ENCODE measurements around the gene TFPT.

TFPT gene

GRCh38 chr19:54148158-54148557 is 32.7 kb upstream of the TFPT start:
- H3K4me3 ChIP-seq (ENCODE audit: control insufficient read depth, low read depth, low read length) = no peak overlapping the region
- DNase-seq (ENCODE audit: low read depth) = no peak
- no peak for TF ChIP-seq CTCF (IDR thresholded peaks at IDR 0.05; ENCODE audit: control insufficient read depth, insufficient read depth, low read depth, low read length, missing control alignments)

GRCh38 chr19:54147676-54148075 is 32.2 kb upstream of the TFPT start:
- TF ChIP-seq CTCF (IDR thresholded peaks at IDR 0.05; ENCODE audit: control insufficient read depth, insufficient read depth, low read depth, low read length, missing control alignments) = no peak
- no peak for DNase-seq (ENCODE audit: low read depth)
- no peak overlapping the region for H3K4me3 ChIP-seq (ENCODE audit: control insufficient read depth, low read depth, low read length)

- no peak for DNase-seq (ENCODE audit: low read depth)
- TF ChIP-seq CTCF (IDR thresholded peaks at IDR 0.05; ENCODE audit: control insufficient read depth, insufficient read depth, low read depth, low read length, missing control alignments) = no peak
Measured at GRCh38 chr19:54145541-54146158, 30.2 kb upstream of the TFPT start.

GRCh38 chr19:54142166-54142780 is 26.8 kb upstream of the TFPT start:
- no peak for TF ChIP-seq CTCF (IDR thresholded peaks at IDR 0.05; ENCODE audit: control insufficient read depth, insufficient read depth, low read depth, low read length, missing control alignments)
- H3K4me3 ChIP-seq (ENCODE audit: control insufficient read depth, low read depth, low read length) = no peak overlapping the region
- no peak for DNase-seq (ENCODE audit: low read depth)

More at GRCh38 chr19:54145541-54146158, 30.2 kb upstream of the TFPT start:
- no peak overlapping the region for H3K4me3 ChIP-seq (ENCODE audit: control insufficient read depth, low read depth, low read length)

GRCh38 chr19:54141356-54141755 is 25.9 kb upstream of the TFPT start:
- H3K4me3 ChIP-seq (ENCODE audit: control insufficient read depth, low read depth, low read length) = no peak overlapping the region
- no peak for TF ChIP-seq CTCF (IDR thresholded peaks at IDR 0.05; ENCODE audit: control insufficient read depth, insufficient read depth, low read depth, low read length, missing control alignments)
- no peak for DNase-seq (ENCODE audit: low read depth)

- peak overlapping the region; percentile 66 for H3K4me3 ChIP-seq (ENCODE audit: control insufficient read depth, low read depth, low read length)
- no peak for TF ChIP-seq CTCF (IDR thresholded peaks at IDR 0.05; ENCODE audit: control insufficient read depth, insufficient read depth, low read depth, low read length, missing control alignments)
- DNase-seq (ENCODE audit: low read depth) = no peak
Measured at GRCh38 chr19:54138489-54139256, 23.2 kb upstream of the TFPT start.
